ENCODE measurements around the gene MAP1LC3A.

DNA sequence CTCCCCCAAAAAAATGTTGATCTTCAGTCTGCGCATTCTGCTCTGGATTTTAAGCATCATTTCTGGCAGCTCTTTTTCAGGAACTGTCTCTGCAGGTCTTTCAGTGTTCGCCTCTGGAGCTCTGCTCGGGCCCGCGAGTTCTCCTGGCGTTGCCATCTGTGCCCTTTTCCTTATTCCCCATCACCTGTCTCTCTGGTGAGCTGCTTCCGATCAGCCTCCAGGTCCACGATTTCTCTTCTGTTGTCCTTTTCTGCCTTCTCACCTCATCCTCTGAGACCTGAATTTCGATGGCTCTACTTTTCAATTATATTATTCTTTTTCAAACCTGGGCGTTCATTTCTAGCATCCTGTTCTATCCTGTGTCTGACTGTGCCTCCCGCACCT, 590 bp upstream of the MAP1LC3A start:
- TF ChIP-seq POLR2AphosphoS5 (IDR thresholded peaks at IDR 0.05; ENCODE audit: borderline replicate concordance, low read depth, low read length) (no peak), EZH2 (IDR thresholded peaks at IDR 0.05) (no peak), FOXP2 (optimal IDR thresholded peaks at IDR 0.05; ENCODE audit: control extremely low read depth, extremely low read length, insufficient read depth) (no peak)
